ENCODE measurements around the gene TACC3.

- TF ChIP-seq CTCF (IDR thresholded peaks at IDR 0.05; ENCODE audit: low read depth, low read length, poor library complexity, severe bottlenecking) = no peak
- TF ChIP-seq EZH2phosphoT487 (IDR thresholded peaks at IDR 0.05; ENCODE audit: borderline replicate concordance, low read length) = no peak
Measured at GRCh38 chr4:1737666-1738065, 16.3 kb downstream of the TACC3 start.
